GM12892 (cell line): ENCODE results near the gene PGP.
A peak's percentile ranks its signal among the peaks of the same experiment; 100 is the strongest.

Experiments used
- DNase-seq: peaks from one replicate; pipeline ENCODE4 v3.0.0; 2011; ENCODE audit not compliant: insufficient read length
- FAIRE-seq: peaks from 2 replicates; lab custom pipeline; 2011; peaks lifted over from hg19 to GRCh38; lab: Jason Lieb, UNC
- POLR2A ChIP-seq: IDR thresholded peaks from 2 replicates; pipeline ENCODE4 v1.6.1; 2011; ENCODE audit warnings: low read depth, low read length, control low read depth
- POLR2AphosphoS5 ChIP-seq: IDR thresholded peaks from 2 replicates; pipeline ENCODE4 v1.6.1; 2011; ENCODE audit warnings: low read depth, low read length, control low read depth
- TAF1 ChIP-seq: IDR thresholded peaks from 2 replicates; pipeline ENCODE4 v1.6.1; 2011; ENCODE audit warnings: low read depth, mild to moderate bottlenecking, control low read depth, low read length, borderline replicate concordance

The PGP gene

GRCh38 chr16:2236337-2237101 lies 21.9 kb upstream of the PGP start, which contains the start of gene DNASE1L2:
DNASE1L2 (plus strand) TSS chr16:2236444; CDS start chr16:2236817, 373 bp downstream.
- TF ChIP-seq TAF1 (no peak), POLR2A (no peak), POLR2AphosphoS5 (no peak)
- DNase-seq: no peak
- FAIRE-seq: no peak

- 0 out of 2 replicates have a peak, but pooled peaks have one; percentile 5 for TF ChIP-seq POLR2AphosphoS5
- TF ChIP-seq POLR2A: no peak
- TF ChIP-seq TAF1: no peak
- FAIRE-seq (no peak), DNase-seq (no peak)
Measured at GRCh38 chr16:2235695-2236336, 21.2 kb upstream of the PGP start.

GRCh38 chr16:2235234-2235651 lies 20.6 kb upstream of the PGP start:
- DNase-seq (no peak), FAIRE-seq (no peak)
- TF ChIP-seq TAF1 (no peak), POLR2A (no peak)

DNA sequence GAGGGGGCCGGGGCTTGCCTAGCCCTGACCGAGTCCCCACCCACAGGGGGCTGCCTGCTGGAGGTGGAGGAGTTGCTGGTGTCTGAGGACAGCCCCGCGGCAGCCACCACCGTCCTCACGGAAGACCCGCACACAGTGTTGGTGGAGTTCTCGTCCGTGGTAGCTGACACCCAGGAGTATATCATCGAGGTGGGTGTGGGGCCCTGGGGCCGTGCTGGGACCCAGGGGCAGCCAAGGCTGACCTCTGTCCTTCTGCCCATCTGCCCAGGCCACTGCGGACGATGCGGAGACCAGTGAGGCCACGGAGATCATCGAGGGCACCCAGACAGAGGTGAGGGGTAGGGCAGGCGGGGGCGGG lies 20.2 kb upstream of the PGP start:
- TF ChIP-seq POLR2AphosphoS5 (no peak), POLR2A (no peak), TAF1 (no peak)
- no peak for FAIRE-seq
- no peak for DNase-seq

- no peak for DNase-seq
- TF ChIP-seq POLR2AphosphoS5 (peak; percentile 25; the same call in 1 of the 2 replicates), POLR2A (no peak)
- no peak for FAIRE-seq
Measured at GRCh38 chr16:2233872-2234812, 19.5 kb upstream of the PGP start.

DNA sequence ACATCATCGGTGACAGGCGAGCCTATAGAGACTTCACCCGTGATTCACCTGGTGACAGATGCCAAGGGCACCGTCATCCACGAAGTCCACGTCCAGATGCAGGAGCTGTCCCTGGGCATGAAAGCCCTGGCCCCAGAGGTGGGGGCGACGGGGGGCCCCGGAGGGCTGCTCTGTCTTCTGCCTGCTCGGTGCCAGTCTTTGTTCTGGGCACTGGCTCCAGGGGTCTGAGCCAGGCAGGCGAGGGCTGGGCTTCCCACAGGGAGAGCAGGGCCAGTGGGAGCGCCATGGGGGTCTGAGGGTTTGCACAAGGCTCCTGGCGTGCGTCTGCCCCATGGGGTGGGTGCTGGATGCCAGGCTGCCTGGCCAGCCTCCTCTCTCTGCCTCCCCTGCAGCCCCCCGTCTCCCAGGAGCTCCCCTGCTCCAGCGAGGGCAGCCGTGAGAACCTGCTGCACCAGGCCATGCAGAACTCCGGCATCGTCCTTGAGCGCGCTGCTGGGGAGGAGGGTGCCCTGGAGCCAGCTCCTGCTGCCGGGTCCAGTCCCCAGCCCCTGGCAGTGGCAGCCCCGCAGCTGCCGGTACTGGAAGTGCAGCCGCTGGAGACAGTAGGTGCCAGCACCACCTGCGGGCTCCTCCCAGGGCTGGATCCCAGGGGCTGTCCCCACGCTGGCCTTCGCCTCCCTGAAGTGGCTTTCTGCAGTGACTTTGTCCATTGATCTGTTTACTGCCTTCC lies 18.6 kb upstream of the PGP start:
- no peak for TF ChIP-seq TAF1
- TF ChIP-seq POLR2A: no peak
- TF ChIP-seq POLR2AphosphoS5: no peak
- FAIRE-seq (no peak), DNase-seq (no peak)

GRCh38 chr16:2232094-2232990 lies 17.7 kb upstream of the PGP start:
- FAIRE-seq (no peak), DNase-seq (no peak)
- TF ChIP-seq POLR2A: no peak
- no peak for TF ChIP-seq POLR2AphosphoS5
- TF ChIP-seq TAF1: no peak

DNA sequence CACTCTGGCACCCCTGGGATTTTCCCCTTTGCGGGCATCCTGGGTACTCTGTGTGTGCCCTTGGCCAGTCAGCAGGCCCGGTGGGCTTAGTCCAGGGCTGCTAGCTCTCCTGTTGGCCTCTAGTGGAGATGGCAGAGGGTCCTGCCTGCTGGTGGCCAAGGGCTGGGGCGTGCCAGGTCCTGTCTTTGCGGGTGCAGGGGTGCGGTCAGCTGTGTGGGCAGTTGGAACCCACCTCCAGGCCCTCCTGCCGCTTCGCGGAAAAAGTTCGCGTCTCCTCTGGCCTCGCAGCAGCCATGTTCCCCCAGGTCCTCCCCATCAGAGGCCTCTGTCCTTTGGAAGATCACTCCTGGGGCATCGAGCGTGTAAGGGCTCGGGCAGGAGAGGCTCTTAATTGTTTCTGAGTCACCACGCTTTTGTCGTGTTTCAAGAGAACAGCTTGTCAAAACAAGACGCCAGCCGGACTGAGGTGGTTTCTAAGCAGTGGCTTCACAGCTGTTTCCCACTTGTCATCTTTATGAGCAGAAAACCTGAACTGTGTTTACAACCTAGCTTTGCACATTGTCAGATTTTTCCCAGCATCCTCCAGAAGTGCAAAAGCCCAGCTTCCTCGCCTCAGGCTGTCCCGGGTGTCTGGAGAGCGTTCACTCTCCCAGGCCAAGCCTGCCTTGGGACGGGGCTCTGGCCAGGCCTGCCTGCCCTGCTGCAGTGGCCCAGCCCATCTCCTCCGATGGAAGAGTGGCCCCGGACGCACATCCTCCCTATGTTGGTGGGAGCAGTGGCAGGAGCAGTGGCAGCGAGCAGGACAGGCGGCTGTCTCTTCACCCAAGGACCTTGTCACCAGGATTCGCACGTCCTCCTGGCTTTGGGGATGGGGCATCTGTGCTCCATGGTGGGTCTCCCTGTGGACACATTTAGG lies 16.6 kb upstream of the PGP start:
- FAIRE-seq (no peak), DNase-seq (no peak)
- no peak for TF ChIP-seq TAF1
- TF ChIP-seq POLR2AphosphoS5: no peak
- TF ChIP-seq POLR2A: no peak

GRCh38 chr16:2230376-2230775 lies 15.7 kb upstream of the PGP start:
- DNase-seq (no peak), FAIRE-seq (no peak)
- TF ChIP-seq POLR2A (no peak), POLR2AphosphoS5 (no peak), TAF1 (no peak)
